Measurements from ENCODE around the gene ENO2. TPM values are rescaled to one million over a fixed set of nuclear protein-coding genes. Genes with fewer than 3 reads are reported as not detected.

ENO2 gene
- total and polyA plus RNA-seq, 11 donors = 4.6 to 30.9 (median 11.6) TPM

GRCh38 chr12:6964605-6965025, 50.2 kb downstream of the ENO2 start:
- no peaks in the 10 kb centered on the region for H3K27me3 ChIP-seq
- H3K4me3 ChIP-seq = no peak overlapping the region
- no peaks in the 10 kb centered on the region for H3K9me3 ChIP-seq
- H3K27ac ChIP-seq = peak overlapping the region; percentile 18 to 81 (median 66)
- peak in 1 of 5 donors; percentile 20 for DNase-seq
- ATAC-seq = no peak
- peaks cover 6 to 57% (median 45%) of the 10 kb centered on the region in 12 donors for H3K4me1 ChIP-seq
- intact Hi-C loops (cut with DNase I) = loop anchor here in 9 of 10 donors (1.0 to 10.0 kb wide), 13 partner anchors 20 to 148 kb away; partner anchors contain the start of genes C12orf57 (in 8 of the 9), SPSB2 (in 3 of the 9), C1R (in 2 of the 9) and LPCAT3 (in 1 of the 9)
- WGBS, 4 donors = 64 to 76% (median 69%) methylated on average over 8 of the region's 8 CpGs
- no peak for TF ChIP-seq CTCF (IDR thresholded peaks at IDR 0.05)
- TF ChIP-seq POLR2A (IDR thresholded peaks at IDR 0.05) = no peak
- H3K36me3 ChIP-seq = peaks cover 0 to 57% (median 40%) of the 10 kb centered on the region in 9 donors

- ATAC-seq (peak; percentile 68 to 79 (median 72)), DNase-seq (peak; percentile 89 to 92 (median 90))
- Histone ChIP-seq H3K9me3 (no peaks in the 10 kb centered on the region), H3K27ac (peak overlapping the region; percentile 18 to 81 (median 66)), H3K27me3 (no peaks in the 10 kb centered on the region), H3K4me3 (no peak overlapping the region), H3K4me1 (peaks cover 6 to 56% (median 43%) of the 10 kb centered on the region in 12 donors), H3K36me3 (peaks cover 0 to 52% (median 40%) of the 10 kb centered on the region in 9 donors)
- WGBS, 4 donors = 22 to 26% (median 23%) methylated on average over 10 to 12 of the region's 12 CpGs
- intact Hi-C loops (cut with DNase I) = loop anchor here in 9 of 10 donors (1.0 to 10.0 kb wide), 10 partner anchors 20 to 147 kb away; partner anchors contain the start of genes C12orf57 (in 8 of the 9), SPSB2 (in 3 of the 9), C1R (in 1 of the 9) and LPCAT3 (in 1 of the 9)
- TF ChIP-seq CTCF (IDR thresholded peaks at IDR 0.05) (peak; percentile 87 to 96 (median 92)), POLR2A (IDR thresholded peaks at IDR 0.05) (no peak)
These were observed 50.8 kb downstream of the ENO2 start for GRCh38 chr12:6965026-6965661.

GRCh38 chr12:6965714-6966113, 51.3 kb downstream of the ENO2 start:
- TF ChIP-seq CTCF (IDR thresholded peaks at IDR 0.05) = no peak
- H3K9me3 ChIP-seq = no peaks in the 10 kb centered on the region
- DNase-seq = no peak
- peaks cover 0 to 46% (median 40%) of the 10 kb centered on the region in 9 donors for H3K36me3 ChIP-seq
- H3K27ac ChIP-seq = peak overlapping the region in 4 of 12 donors; percentile 67 to 81 (median 75)
- no peak for ATAC-seq
- no peaks in the 10 kb centered on the region for H3K27me3 ChIP-seq
- 70 to 84% (median 83%) methylated on average over 4 of the region's 4 CpGs for WGBS, 4 donors
- intact Hi-C loops (cut with DNase I) = loop anchor here in 9 of 10 donors (1.0 to 10.0 kb wide), 10 partner anchors 21 to 147 kb away; partner anchors contain the start of genes C12orf57 (in 8 of the 9), SPSB2 (in 3 of the 9), C1R (in 1 of the 9) and LPCAT3 (in 1 of the 9)
- peaks cover 6 to 50% (median 40%) of the 10 kb centered on the region in 12 donors for H3K4me1 ChIP-seq
- no peak overlapping the region for H3K4me3 ChIP-seq

GRCh38 chr12:6966351-6966750, 52.0 kb downstream of the ENO2 start:
- intact Hi-C loops (cut with DNase I) = loop anchor here in 5 of 10 donors (5.0 to 10.0 kb wide), 6 partner anchors 51 to 146 kb away; partner anchors contain the start of genes SPSB2 (in 2 of the 5), C1R (in 1 of the 5), LPCAT3 (in 1 of the 5) and TPI1 (in 1 of the 5)
- ATAC-seq (no peak), DNase-seq (no peak)
- H3K27ac ChIP-seq = no peak overlapping the region
- H3K36me3 ChIP-seq = peaks cover 0 to 46% (median 40%) of the 10 kb centered on the region in 9 donors
- peaks cover 6 to 47% (median 37%) of the 10 kb centered on the region in 12 donors for H3K4me1 ChIP-seq
- H3K27me3 ChIP-seq = no peaks in the 10 kb centered on the region
- H3K4me3 ChIP-seq = no peak overlapping the region
- WGBS, 4 donors = 72 to 83% (median 83%) methylated on average over 7 of the region's 7 CpGs
- no peaks in the 10 kb centered on the region for H3K9me3 ChIP-seq
- no peak for TF ChIP-seq POLR2A (IDR thresholded peaks at IDR 0.05)
- TF ChIP-seq CTCF (IDR thresholded peaks at IDR 0.05) = no peak
